SK-N-SH (cell line): ENCODE results near the gene SULT1B1.

Experiments used
- CHD2 ChIP-seq: fragments of 150-350 bp; IDR thresholded peaks from 2 replicates; pipeline ENCODE4 v1.6.1; 2018; ENCODE audit warnings: low read length; ENCODE audit not compliant: partially characterized antibody
- ELF1 ChIP-seq: IDR thresholded peaks from 2 replicates; pipeline ENCODE4 v1.4.0; 2012
- YY1 ChIP-seq: IDR thresholded peaks from 2 replicates; pipeline ENCODE4 v1.4.0; 2012; ENCODE audit warnings: low read depth, mild to moderate bottlenecking
- TF ChIP-seq, protein P1 (sequence below): IDR thresholded peaks from 2 replicates; pipeline ENCODE4; 2012
- TF ChIP-seq, protein P2 (sequence below): fragments of 200-600 bp; sonication (generic); IDR thresholded peaks from 2 replicates; pipeline ENCODE4 v1.6.1; 2017; ENCODE audit warnings: antibody characterized with exemption, mild to moderate bottlenecking, moderate library complexity
- TF ChIP-seq, protein P3 (sequence below): fragments of 150-350 bp; IDR thresholded peaks from 2 replicates; pipeline ENCODE4 v1.6.1; 2017; ENCODE audit warnings: antibody characterized with exemption, low read length, low read depth, borderline replicate concordance

DNA sequence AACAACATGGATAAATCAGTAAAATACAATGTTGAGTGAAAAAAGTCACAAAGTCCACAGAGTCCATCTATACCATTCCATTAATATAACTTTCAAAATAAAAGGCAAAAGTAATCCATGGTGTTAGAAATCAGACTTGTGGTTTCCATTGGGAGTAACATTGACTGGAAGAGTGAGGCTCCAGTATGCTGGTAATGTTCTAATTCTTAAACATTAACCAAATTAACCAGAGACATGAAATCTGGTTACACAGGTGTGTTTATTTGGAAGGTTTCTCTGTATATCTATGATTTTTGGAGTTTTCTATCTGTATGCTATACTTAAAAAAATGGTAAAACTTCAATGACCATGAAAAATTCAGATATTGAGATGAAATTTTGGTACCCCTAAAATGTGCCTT, 42.6 kb downstream of the SULT1B1 start:
- no peak for TF ChIP-seq ELF1
- TF ChIP-seq, protein P1, sequence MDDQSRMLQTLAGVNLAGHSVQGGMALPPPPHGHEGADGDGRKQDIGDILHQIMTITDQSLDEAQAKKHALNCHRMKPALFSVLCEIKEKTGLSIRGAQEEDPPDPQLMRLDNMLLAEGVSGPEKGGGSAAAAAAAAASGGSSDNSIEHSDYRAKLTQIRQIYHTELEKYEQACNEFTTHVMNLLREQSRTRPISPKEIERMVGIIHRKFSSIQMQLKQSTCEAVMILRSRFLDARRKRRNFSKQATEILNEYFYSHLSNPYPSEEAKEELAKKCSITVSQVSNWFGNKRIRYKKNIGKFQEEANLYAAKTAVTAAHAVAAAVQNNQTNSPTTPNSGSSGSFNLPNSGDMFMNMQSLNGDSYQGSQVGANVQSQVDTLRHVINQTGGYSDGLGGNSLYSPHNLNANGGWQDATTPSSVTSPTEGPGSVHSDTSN: no peak
- TF ChIP-seq, protein P2, sequence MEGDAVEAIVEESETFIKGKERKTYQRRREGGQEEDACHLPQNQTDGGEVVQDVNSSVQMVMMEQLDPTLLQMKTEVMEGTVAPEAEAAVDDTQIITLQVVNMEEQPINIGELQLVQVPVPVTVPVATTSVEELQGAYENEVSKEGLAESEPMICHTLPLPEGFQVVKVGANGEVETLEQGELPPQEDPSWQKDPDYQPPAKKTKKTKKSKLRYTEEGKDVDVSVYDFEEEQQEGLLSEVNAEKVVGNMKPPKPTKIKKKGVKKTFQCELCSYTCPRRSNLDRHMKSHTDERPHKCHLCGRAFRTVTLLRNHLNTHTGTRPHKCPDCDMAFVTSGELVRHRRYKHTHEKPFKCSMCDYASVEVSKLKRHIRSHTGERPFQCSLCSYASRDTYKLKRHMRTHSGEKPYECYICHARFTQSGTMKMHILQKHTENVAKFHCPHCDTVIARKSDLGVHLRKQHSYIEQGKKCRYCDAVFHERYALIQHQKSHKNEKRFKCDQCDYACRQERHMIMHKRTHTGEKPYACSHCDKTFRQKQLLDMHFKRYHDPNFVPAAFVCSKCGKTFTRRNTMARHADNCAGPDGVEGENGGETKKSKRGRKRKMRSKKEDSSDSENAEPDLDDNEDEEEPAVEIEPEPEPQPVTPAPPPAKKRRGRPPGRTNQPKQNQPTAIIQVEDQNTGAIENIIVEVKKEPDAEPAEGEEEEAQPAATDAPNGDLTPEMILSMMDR: no peak
- TF ChIP-seq CHD2: no peak
- TF ChIP-seq, protein P3, sequence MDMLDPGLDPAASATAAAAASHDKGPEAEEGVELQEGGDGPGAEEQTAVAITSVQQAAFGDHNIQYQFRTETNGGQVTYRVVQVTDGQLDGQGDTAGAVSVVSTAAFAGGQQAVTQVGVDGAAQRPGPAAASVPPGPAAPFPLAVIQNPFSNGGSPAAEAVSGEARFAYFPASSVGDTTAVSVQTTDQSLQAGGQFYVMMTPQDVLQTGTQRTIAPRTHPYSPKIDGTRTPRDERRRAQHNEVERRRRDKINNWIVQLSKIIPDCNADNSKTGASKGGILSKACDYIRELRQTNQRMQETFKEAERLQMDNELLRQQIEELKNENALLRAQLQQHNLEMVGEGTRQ: no peak
- no peak for TF ChIP-seq YY1
